Fibroblast of lung (primary cell): ENCODE measurements around the gene FAM3B. TPM values are rescaled to one million over a fixed set of nuclear protein-coding genes. Genes with fewer than 3 reads are reported as not detected.

Experiments used
- DNase-seq, 2 donors: peaks; one replicate each; pipeline versions ENCODE4 v3.0.0 to v3.0.0-alpha.2; 2010; ENCODE audit warnings: low read depth in 2 of 2
- H2AFZ ChIP-seq: 2 replicates; pipeline ENCODE4 v1.5.1; 2012; ENCODE audit warnings: low read length, control low read depth, inconsistent platforms
- H3K27ac ChIP-seq: 2 replicates; pipeline ENCODE4 v1.5.1; 2011; ENCODE audit warnings: low read length, control low read depth; ENCODE audit not compliant: insufficient read depth
- H3K27me3 ChIP-seq: 2 replicates; pipeline ENCODE4 v1.5.1; 2011; ENCODE audit warnings: mild to moderate bottlenecking, low read length; ENCODE audit not compliant: control insufficient read depth, insufficient read depth
- H3K36me3 ChIP-seq: 2 replicates; pipeline ENCODE4 v1.5.1; 2011; ENCODE audit warnings: low read length; ENCODE audit not compliant: control insufficient read depth, insufficient read depth
- H3K4me1 ChIP-seq: 2 replicates; pipeline ENCODE4 v1.5.1; 2011; ENCODE audit warnings: low read length; ENCODE audit not compliant: control insufficient read depth, insufficient read depth; ENCODE audit errors: extremely low read depth
- H3K4me2 ChIP-seq: 2 replicates; pipeline ENCODE4 v1.5.1; 2011; ENCODE audit warnings: low read length, control low read depth; ENCODE audit not compliant: insufficient read depth; ENCODE audit errors: extremely low read depth
- H3K4me3 ChIP-seq, 4 experiments: fragments of 200-600 bp in 1 of 4; sonication (generic) in 1 of 4; replicated peaks in 1 of 4; 2 replicates each; pipeline ENCODE4 v1.5.1; 2011 to 2016; ENCODE audit warnings: low read length in 4 of 4, low read depth in 3 of 4, mild to moderate bottlenecking in 3 of 4, control low read depth in 2 of 4, inconsistent platforms in 1 of 4, mixed read lengths in 1 of 4; ENCODE audit not compliant: insufficient read depth in 1 of 4; ENCODE audit errors: control extremely low read depth in 1 of 4
- H3K79me2 ChIP-seq: 2 replicates; pipeline ENCODE4 v1.5.1; 2012; ENCODE audit warnings: mild to moderate bottlenecking, low read length, inconsistent platforms; ENCODE audit not compliant: control insufficient read depth, insufficient read depth
- H3K9ac ChIP-seq: 2 replicates; pipeline ENCODE4 v1.5.1; 2011; ENCODE audit warnings: mild to moderate bottlenecking, low read length, control low read depth; ENCODE audit not compliant: insufficient read depth
- H3K9me3 ChIP-seq: 2 replicates; pipeline ENCODE4 v1.5.1; 2012; ENCODE audit warnings: low read depth, low read length; ENCODE audit not compliant: control insufficient read depth, insufficient read depth
- H4K20me1 ChIP-seq: 2 replicates; pipeline ENCODE4 v1.5.1; 2011; ENCODE audit warnings: low read length; ENCODE audit not compliant: control insufficient read depth, insufficient read depth; ENCODE audit errors: extremely low read depth
- CTCF ChIP-seq, 2 donors: IDR thresholded peaks in 1 of 2; conservative IDR thresholded peaks in 1 of 2; 1 replicate in 1 of 2; 2 replicates in 1 of 2; pipeline ENCODE4 v1.5.1; 2011 to 2012; ENCODE audit warnings: low read length in 2 of 2, control low read depth in 1 of 2, inconsistent platforms in 1 of 2, low read depth in 1 of 2, mild to moderate bottlenecking in 1 of 2
- EZH2 ChIP-seq: IDR thresholded peaks from 2 replicates; pipeline ENCODE4 v1.5.1; 2012; ENCODE audit warnings: low read length, control low read depth, mild to moderate bottlenecking; ENCODE audit errors: missing control alignments
- polyA plus RNA-seq, 2 donors: library from polyadenylated mRNA; depleted of rRNA in 1 of 2; stranded (reverse) in 1 of 2; unstranded in 1 of 2; fragments of >200 nt; gene quantifications; 2 replicates each; pipeline ENCODE4 v1.2.1, GENCODE V29; 2011 to 2012; ENCODE audit warnings: missing spikeins in 1 of 2
- total RNA-seq: library from RNA; depleted of rRNA; stranded (reverse); fragments of >200 nt; gene quantifications from 2 replicates; pipeline ENCODE4 v1.2.1, GENCODE V29; 2014

Gene FAM3B
- total and polyA plus RNA-seq, 2 donors (not counting 1 experiment from before 2014, with no cell fraction given): not detected

GRCh38 chr21:41342035-41342434 lies 25.4 kb downstream of the FAM3B start:
- Histone ChIP-seq H3K36me3 (no peaks in the 10 kb centered on the region), H3K4me1 (no peaks in the 10 kb centered on the region), H3K9me3 (no peaks in the 10 kb centered on the region), H4K20me1 (no peaks in the 10 kb centered on the region), H3K9ac (no peak overlapping the region), H3K4me2 (no peak overlapping the region), H2AFZ (no peak overlapping the region), H3K27me3 (no peaks in the 10 kb centered on the region), H3K79me2 (no peaks in the 10 kb centered on the region), H3K27ac (no peak overlapping the region), H3K4me3 (no peak overlapping the region)
- no peak for DNase-seq
- TF ChIP-seq EZH2: no peak
- TF ChIP-seq CTCF (conservative IDR thresholded peaks at IDR 0.05 in 1 of 2, IDR thresholded peaks at IDR 0.05 in 1 of 2; ENCODE audit: low read depth in 1 of 2, low read length in 2 of 2): no peak

- Histone ChIP-seq H3K79me2 (no peaks in the 10 kb centered on the region), H3K9me3 (no peaks in the 10 kb centered on the region), H3K4me3 (no peak overlapping the region), H3K4me2 (no peak overlapping the region), H3K9ac (no peak overlapping the region), H3K27ac (no peak overlapping the region), H3K4me1 (no peaks in the 10 kb centered on the region), H3K36me3 (no peaks in the 10 kb centered on the region), H4K20me1 (no peaks in the 10 kb centered on the region), H2AFZ (no peak overlapping the region), H3K27me3 (no peaks in the 10 kb centered on the region)
- DNase-seq: no peak
- TF ChIP-seq EZH2 (no peak), CTCF (conservative IDR thresholded peaks at IDR 0.05 in 1 of 2, IDR thresholded peaks at IDR 0.05 in 1 of 2; ENCODE audit: low read depth in 1 of 2, low read length in 2 of 2) (no peak)
Observed at GRCh38 chr21:41344146-41344545, 27.5 kb downstream of the FAM3B start.

- Histone ChIP-seq H3K4me1 (no peaks in the 10 kb centered on the region), H4K20me1 (no peaks in the 10 kb centered on the region), H3K36me3 (no peaks in the 10 kb centered on the region), H3K27ac (no peak overlapping the region), H3K4me3 (no peak overlapping the region), H3K9me3 (no peaks in the 10 kb centered on the region), H3K79me2 (no peaks in the 10 kb centered on the region), H3K9ac (no peak overlapping the region), H3K4me2 (no peak overlapping the region), H3K27me3 (no peaks in the 10 kb centered on the region), H2AFZ (no peak overlapping the region)
- TF ChIP-seq EZH2: no peak
- no peak for TF ChIP-seq CTCF (conservative IDR thresholded peaks at IDR 0.05 in 1 of 2, IDR thresholded peaks at IDR 0.05 in 1 of 2; ENCODE audit: low read depth in 1 of 2, low read length in 2 of 2)
- DNase-seq: no peak
Observed at GRCh38 chr21:41345356-41345755, 28.8 kb downstream of the FAM3B start.
